Measurements from ENCODE around the gene CCDC157. TPM values are rescaled to one million over a fixed set of nuclear protein-coding genes. Genes with fewer than 3 reads are reported as not detected.

Gene CCDC157
- total and polyA plus RNA-seq, 10 of the 15 experiments (the other 5 are each of a cell fraction or from before 2014, with no cell fraction given) = 0.10 to 2.8 (median 1.2) TPM

DNA sequence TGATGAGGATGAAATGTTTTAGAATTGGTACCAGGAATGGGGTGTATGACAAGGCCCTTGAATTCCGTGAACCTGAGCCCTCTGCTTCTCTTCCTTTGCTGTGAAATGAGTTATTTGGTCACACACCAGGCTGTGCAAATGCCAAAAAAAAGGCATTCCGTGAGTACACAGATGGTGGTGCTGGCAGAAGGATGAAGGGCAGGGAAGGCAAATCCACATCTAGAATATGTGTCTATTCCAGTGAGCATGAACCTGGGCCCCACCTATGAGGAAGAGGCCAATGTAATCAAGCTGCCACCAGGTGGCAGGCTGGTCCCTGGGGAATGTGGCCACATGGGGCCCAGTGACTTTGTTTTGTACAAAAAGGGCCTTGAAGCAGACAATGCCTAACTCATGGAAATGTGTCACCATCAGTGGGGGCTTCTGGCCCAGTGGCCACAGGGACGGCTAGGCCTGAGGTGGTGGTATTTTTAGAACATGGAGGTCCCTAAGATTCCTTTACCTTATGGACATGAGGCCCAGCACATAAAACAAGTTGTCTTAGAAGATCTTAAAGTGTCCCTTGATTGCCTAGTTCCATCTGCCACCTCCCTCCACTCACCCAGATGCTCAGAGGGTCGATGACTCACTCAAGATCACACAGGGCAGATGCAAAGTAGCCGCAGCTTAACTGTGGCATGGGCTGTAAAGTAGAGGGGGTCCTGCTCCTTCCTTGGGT lies 34.3 kb downstream of the CCDC157 start (continued):
- TF ChIP-seq, protein P1, sequence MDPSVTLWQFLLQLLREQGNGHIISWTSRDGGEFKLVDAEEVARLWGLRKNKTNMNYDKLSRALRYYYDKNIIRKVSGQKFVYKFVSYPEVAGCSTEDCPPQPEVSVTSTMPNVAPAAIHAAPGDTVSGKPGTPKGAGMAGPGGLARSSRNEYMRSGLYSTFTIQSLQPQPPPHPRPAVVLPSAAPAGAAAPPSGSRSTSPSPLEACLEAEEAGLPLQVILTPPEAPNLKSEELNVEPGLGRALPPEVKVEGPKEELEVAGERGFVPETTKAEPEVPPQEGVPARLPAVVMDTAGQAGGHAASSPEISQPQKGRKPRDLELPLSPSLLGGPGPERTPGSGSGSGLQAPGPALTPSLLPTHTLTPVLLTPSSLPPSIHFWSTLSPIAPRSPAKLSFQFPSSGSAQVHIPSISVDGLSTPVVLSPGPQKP (IDR thresholded peaks at IDR 0.05; ENCODE audit: low read depth, low read length) = no peak
- TF ChIP-seq SMARCA5 (IDR thresholded peaks at IDR 0.05) = peak; percentile 83
- no peak for TF ChIP-seq ZSCAN29 (IDR thresholded peaks at IDR 0.05)

GRCh38 chr22:30392661-30393321 lies 36.0 kb downstream of the CCDC157 start:
- no peaks in the 10 kb centered on the region for H3K36me3 ChIP-seq (ENCODE audit: control insufficient read depth in 2 of 2, insufficient read depth in 2 of 2, low read length in 1 of 2)
- H3K4me2 ChIP-seq (ENCODE audit: control insufficient read depth, insufficient read depth) = peak overlapping the region; percentile 83
- ChIA-PET RAD21 (ENCODE audit: unreplicated experiment) (interaction anchor here (1.0 to 13.8 kb wide), 11 partner anchors 10 to 242 kb away, joined by 3 to 277 read pairs (median 6); partner anchors contain the start of genes CASTOR1, MTFP1, SLC35E4 and TBC1D10A), CTCF (interaction anchor here (0.5 to 14.9 kb wide), 21 partner anchors 10 to 362 kb away, joined by 3 to 436 read pairs (median 4); partner anchors contain the start of genes CASTOR1 and MTFP1), POLR2A (interaction anchor here (0.6 to 5.1 kb wide), 7 partner anchors 13 to 281 kb away, joined by 3 to 60 read pairs (median 5); partner anchors contain the start of genes CASTOR1 and MTFP1), SMC1A (ENCODE audit: uncharacterized antibody, unreplicated experiment) (interaction anchor here (1.0 to 14.7 kb wide), 14 partner anchors 13 to 362 kb away, joined by 3 to 201 read pairs (median 4); partner anchors contain the start of genes CASTOR1 and MTFP1)
- intact Hi-C loops (cut with micrococcal nuclease; ENCODE audit: unreplicated experiment) (no loop called here), in situ Hi-C loops (cut with MboI) (loop anchor here (5.0 kb wide), 2 partner anchors 90 to 285 kb away; no protein-coding TSS in a partner anchor)
- no TSS peak for BruUV-seq (replicated peaks)
- peak overlapping the region; percentile 61 for H3K27ac ChIP-seq (ENCODE audit: control insufficient read depth, insufficient read depth)
- H3K79me2 ChIP-seq (ENCODE audit: control insufficient read depth, insufficient read depth, low read length) = no peaks in the 10 kb centered on the region
- peak; percentile 23 for FAIRE-seq
- no peaks in the 10 kb centered on the region for H4K20me1 ChIP-seq (ENCODE audit: control insufficient read depth, insufficient read depth)
- peaks cover 2% of the 10 kb centered on the region; the same call in 2 of the 3 replicates for H3K9me3 ChIP-seq (replicated peaks; ENCODE audit: control insufficient read depth, insufficient read depth, low read length)
- DNase-seq (ENCODE audit: low read depth, low spot score) = no peak
- H3K27me3 ChIP-seq (replicated peaks in 1 of 2; ENCODE audit: control insufficient read depth in 2 of 2, insufficient read depth in 2 of 2, low read length in 1 of 2) = peaks cover 2 to 5% of the 10 kb centered on the region in 2 experiments; a peak in 3 of 4 replicates
- ATAC-seq = peak; percentile 69
- H3K4me1 ChIP-seq (ENCODE audit: control insufficient read depth, insufficient read depth, low read length) = peaks cover 26% of the 10 kb centered on the region
- H2AFZ ChIP-seq (ENCODE audit: control insufficient read depth, low read depth, low read length) = peak overlapping the region; percentile 88
- WGBS (ENCODE audit: insufficient coverage, insufficient replicate concordance, low lambda C conversion rate, missing lambda C conversion rate) = 38% methylated on average over 9 of the region's 9 CpGs
- peak overlapping the region; percentile 54 for H3K4me3 ChIP-seq
- peak overlapping the region; percentile 8; the same call in 1 of the 2 replicates for H3K9ac ChIP-seq (ENCODE audit: control insufficient read depth, insufficient read depth, low read length)
- no peak for TF ChIP-seq KLF5 (IDR thresholded peaks at IDR 0.05; ENCODE audit: partially characterized antibody)
- TF ChIP-seq CTCF (IDR thresholded peaks at IDR 0.05 in 2 of 3, conservative IDR thresholded peaks at IDR 0.05 in 1 of 3; ENCODE audit: control insufficient read depth in 2 of 3, extremely low read depth in 1 of 3, insufficient read depth in 1 of 3, low read depth in 3 of 3, low read length in 3 of 3) = no peak
- no peak for TF ChIP-seq ZNF384 (IDR thresholded peaks at IDR 0.05; ENCODE audit: borderline replicate concordance, low read depth, low read length)
- no peak for TF ChIP-seq STAT3 (IDR thresholded peaks at IDR 0.05; ENCODE audit: low read depth, low read length)
- no peak for TF ChIP-seq TAF1 (IDR thresholded peaks at IDR 0.05; ENCODE audit: borderline replicate concordance, low read depth, low read length)
- no peak for TF ChIP-seq TCF3 (IDR thresholded peaks at IDR 0.05; ENCODE audit: borderline replicate concordance, insufficient read depth, low read depth, low read length)
- no peak for TF ChIP-seq NR2F1 (conservative IDR thresholded peaks at IDR 0.05)
- TF ChIP-seq E2F8 (IDR thresholded peaks at IDR 0.05; ENCODE audit: low read depth, partially characterized antibody) = no peak
